H1 (cell line): Measurements from ENCODE around the gene SYTL5. TPM values are rescaled to one million over a fixed set of nuclear protein-coding genes. Genes with fewer than 3 reads are reported as not detected.

Experiments
- BRCA1 ChIP-seq: IDR thresholded peaks from 2 replicates; pipeline ENCODE4 v1.6.1; 2012; ENCODE audit warnings: low read depth, low read length, improper control_type of control experiment
- polyA plus RNA-seq, 7 experiments: library from polyadenylated mRNA; depleted of rRNA in 3 of 7; stranded (reverse) in 5 of 7; unstranded in 2 of 7; fragments of >200 nt in 5 of 7; fragments of 200-250 nt in 2 of 7; gene quantifications; 1 replicate in 5 of 7; 2 replicates in 1 of 7; 4 replicates in 1 of 7; pipeline versions ENCODE4 v1.2.1 to v1.2.3, GENCODE V29; 2011 to 2013; ENCODE audit warnings: missing spikeins in 2 of 7, mixed read lengths in 2 of 7
- total RNA-seq: library from RNA; stranded (reverse); fragmentation: NEBNext Ultra II Directional; extraction: Animal tissue kit (Norgen Biotek cat#: 25700); gene quantifications from 2 replicates; pipeline ENCODE4 v1.2.1, GENCODE V29; 2021
- TF ChIP-seq, protein P1 (sequence below): fragments of 300-600 bp; sonication (generic); IDR thresholded peaks from 2 replicates; pipeline ENCODE4 v1.7.1; 2012; ENCODE audit warnings: low read length, moderate library complexity, mild to moderate bottlenecking, inconsistent platforms; ENCODE audit not compliant: insufficient replicate concordance

Gene SYTL5
- total and polyA plus RNA-seq, 2 of the 8 experiments (the other 6 are each of a cell fraction or from before 2014, with no cell fraction given), result 0.15 to 0.52 TPM

DNA sequence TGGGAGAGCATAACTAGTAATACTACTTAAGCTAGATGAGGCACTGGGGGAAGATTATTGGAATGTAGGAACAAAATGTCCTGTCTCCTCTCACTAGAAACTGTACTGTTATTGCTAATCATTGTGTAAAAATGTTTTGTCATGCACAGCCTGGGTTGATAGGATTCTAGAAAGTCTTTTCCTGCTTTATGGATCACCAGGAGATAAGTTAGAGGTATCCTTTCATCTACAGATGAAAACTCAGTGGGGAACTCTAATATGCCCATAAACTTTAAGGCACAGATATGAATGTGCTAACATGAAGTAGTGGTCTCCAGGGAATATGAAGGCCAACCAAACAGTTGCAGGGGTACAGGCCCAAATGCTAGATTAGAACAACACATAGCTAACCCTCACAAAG lies 156.8 kb downstream of the SYTL5 start (continued):
- TF ChIP-seq, protein P1, sequence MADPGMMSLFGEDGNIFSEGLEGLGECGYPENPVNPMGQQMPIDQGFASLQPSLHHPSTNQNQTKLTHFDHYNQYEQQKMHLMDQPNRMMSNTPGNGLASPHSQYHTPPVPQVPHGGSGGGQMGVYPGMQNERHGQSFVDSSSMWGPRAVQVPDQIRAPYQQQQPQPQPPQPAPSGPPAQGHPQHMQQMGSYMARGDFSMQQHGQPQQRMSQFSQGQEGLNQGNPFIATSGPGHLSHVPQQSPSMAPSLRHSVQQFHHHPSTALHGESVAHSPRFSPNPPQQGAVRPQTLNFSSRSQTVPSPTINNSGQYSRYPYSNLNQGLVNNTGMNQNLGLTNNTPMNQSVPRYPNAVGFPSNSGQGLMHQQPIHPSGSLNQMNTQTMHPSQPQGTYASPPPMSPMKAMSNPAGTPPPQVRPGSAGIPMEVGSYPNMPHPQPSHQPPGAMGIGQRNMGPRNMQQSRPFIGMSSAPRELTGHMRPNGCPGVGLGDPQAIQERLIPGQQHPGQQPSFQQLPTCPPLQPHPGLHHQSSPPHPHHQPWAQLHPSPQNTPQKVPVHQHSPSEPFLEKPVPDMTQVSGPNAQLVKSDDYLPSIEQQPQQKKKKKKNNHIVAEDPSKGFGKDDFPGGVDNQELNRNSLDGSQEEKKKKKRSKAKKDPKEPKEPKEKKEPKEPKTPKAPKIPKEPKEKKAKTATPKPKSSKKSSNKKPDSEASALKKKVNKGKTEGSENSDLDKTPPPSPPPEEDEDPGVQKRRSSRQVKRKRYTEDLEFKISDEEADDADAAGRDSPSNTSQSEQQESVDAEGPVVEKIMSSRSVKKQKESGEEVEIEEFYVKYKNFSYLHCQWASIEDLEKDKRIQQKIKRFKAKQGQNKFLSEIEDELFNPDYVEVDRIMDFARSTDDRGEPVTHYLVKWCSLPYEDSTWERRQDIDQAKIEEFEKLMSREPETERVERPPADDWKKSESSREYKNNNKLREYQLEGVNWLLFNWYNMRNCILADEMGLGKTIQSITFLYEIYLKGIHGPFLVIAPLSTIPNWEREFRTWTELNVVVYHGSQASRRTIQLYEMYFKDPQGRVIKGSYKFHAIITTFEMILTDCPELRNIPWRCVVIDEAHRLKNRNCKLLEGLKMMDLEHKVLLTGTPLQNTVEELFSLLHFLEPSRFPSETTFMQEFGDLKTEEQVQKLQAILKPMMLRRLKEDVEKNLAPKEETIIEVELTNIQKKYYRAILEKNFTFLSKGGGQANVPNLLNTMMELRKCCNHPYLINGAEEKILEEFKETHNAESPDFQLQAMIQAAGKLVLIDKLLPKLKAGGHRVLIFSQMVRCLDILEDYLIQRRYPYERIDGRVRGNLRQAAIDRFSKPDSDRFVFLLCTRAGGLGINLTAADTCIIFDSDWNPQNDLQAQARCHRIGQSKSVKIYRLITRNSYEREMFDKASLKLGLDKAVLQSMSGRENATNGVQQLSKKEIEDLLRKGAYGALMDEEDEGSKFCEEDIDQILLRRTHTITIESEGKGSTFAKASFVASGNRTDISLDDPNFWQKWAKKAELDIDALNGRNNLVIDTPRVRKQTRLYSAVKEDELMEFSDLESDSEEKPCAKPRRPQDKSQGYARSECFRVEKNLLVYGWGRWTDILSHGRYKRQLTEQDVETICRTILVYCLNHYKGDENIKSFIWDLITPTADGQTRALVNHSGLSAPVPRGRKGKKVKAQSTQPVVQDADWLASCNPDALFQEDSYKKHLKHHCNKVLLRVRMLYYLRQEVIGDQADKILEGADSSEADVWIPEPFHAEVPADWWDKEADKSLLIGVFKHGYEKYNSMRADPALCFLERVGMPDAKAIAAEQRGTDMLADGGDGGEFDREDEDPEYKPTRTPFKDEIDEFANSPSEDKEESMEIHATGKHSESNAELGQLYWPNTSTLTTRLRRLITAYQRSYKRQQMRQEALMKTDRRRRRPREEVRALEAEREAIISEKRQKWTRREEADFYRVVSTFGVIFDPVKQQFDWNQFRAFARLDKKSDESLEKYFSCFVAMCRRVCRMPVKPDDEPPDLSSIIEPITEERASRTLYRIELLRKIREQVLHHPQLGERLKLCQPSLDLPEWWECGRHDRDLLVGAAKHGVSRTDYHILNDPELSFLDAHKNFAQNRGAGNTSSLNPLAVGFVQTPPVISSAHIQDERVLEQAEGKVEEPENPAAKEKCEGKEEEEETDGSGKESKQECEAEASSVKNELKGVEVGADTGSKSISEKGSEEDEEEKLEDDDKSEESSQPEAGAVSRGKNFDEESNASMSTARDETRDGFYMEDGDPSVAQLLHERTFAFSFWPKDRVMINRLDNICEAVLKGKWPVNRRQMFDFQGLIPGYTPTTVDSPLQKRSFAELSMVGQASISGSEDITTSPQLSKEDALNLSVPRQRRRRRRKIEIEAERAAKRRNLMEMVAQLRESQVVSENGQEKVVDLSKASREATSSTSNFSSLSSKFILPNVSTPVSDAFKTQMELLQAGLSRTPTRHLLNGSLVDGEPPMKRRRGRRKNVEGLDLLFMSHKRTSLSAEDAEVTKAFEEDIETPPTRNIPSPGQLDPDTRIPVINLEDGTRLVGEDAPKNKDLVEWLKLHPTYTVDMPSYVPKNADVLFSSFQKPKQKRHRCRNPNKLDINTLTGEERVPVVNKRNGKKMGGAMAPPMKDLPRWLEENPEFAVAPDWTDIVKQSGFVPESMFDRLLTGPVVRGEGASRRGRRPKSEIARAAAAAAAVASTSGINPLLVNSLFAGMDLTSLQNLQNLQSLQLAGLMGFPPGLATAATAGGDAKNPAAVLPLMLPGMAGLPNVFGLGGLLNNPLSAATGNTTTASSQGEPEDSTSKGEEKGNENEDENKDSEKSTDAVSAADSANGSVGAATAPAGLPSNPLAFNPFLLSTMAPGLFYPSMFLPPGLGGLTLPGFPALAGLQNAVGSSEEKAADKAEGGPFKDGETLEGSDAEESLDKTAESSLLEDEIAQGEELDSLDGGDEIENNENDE, result no peak
- TF ChIP-seq BRCA1, result no peak
